Body of pancreas (tissue), 4 donors: Measurements from ENCODE around the gene KCNJ11. TPM values are rescaled to one million over a fixed set of nuclear protein-coding genes. Genes with fewer than 3 reads are reported as not detected.

Experiments used
- ATAC-seq: fragments of 150-250 bp; one replicate; pipeline ENCODE4 v1.9.1; 2016
- DNase-seq, 4 donors: peaks; one replicate each; pipeline ENCODE4 v3.0.0-alpha.2; 2019
- H3K27ac ChIP-seq, 4 donors: fragments of 200-600 bp; sonication (generic); 1 replicate in 3 of 4; 2 replicates in 1 of 4; pipeline versions ENCODE4 v1.5.1 to v1.6.1; 2016 to 2019; ENCODE audit warnings: mild to moderate bottlenecking in 1 of 4, mixed read lengths in 1 of 4, moderate library complexity in 1 of 4
- H3K27me3 ChIP-seq, 2 donors: fragments of 200-600 bp; sonication (generic); one replicate each; pipeline ENCODE4 v1.6.0; 2016; ENCODE audit warnings: mild to moderate bottlenecking in 1 of 2
- H3K36me3 ChIP-seq, 2 donors: fragments of 200-600 bp; sonication (generic); replicated peaks in 1 of 2; 2 replicates each; pipeline ENCODE4 v1.5.1; 2016; ENCODE audit warnings: low read depth in 2 of 2; ENCODE audit not compliant: insufficient read depth in 1 of 2
- H3K4me1 ChIP-seq: fragments of 200-600 bp; sonication (generic); one replicate; pipeline ENCODE4 v1.6.0; 2016
- H3K4me3 ChIP-seq, 2 donors: fragments of 200-600 bp; sonication (generic); 1 replicate in 1 of 2; 2 replicates in 1 of 2; pipeline ENCODE4 v1.5.1; 2016 to 2019
- H3K9me3 ChIP-seq, 3 donors: fragments of 200-600 bp; sonication (generic); 1 replicate in 2 of 3; 2 replicates in 1 of 3; pipeline ENCODE4 v1.5.1; 2016
- POLR2A ChIP-seq, 3 donors: fragments of 450-650 bp; IDR thresholded peaks; one replicate each; pipeline ENCODE4 v1.6.1; 2016; ENCODE audit warnings: antibody characterized with exemption in 3 of 3, mild to moderate bottlenecking in 2 of 3
- WGBS, 2 donors: methylation state at CpG; one replicate each; pipeline ENCODE4 v1.1.5; 2017; 5-methylcytosine and 5-hydroxymethylcytosine counted together
- intact Hi-C: fragments of 100-400 bp; cut with DNase I; formaldehyde crosslinking; loops from one replicate; pipeline ENCODE4 v1.15.1; 2023
- total RNA-seq, 2 donors: library from RNA; depleted of rRNA; stranded (reverse); fragments of >200 nt; gene quantifications; one replicate each; pipeline ENCODE4 v1.1.0, GENCODE V29; 2016
- TF ChIP-seq, protein P1 (sequence below), 7 experiments: fragments of 450-650 bp in 4 of 7; fragments of 200-600 bp in 3 of 7; sonication (generic) in 3 of 7; IDR thresholded peaks; one replicate each; pipeline ENCODE4 v1.5.1; 2016 to 2019; ENCODE audit warnings: antibody characterized with exemption in 7 of 7

The KCNJ11 gene
- total RNA-seq, 2 donors from 2014 or later, result 7.6 to 39.4 TPM

DNA sequence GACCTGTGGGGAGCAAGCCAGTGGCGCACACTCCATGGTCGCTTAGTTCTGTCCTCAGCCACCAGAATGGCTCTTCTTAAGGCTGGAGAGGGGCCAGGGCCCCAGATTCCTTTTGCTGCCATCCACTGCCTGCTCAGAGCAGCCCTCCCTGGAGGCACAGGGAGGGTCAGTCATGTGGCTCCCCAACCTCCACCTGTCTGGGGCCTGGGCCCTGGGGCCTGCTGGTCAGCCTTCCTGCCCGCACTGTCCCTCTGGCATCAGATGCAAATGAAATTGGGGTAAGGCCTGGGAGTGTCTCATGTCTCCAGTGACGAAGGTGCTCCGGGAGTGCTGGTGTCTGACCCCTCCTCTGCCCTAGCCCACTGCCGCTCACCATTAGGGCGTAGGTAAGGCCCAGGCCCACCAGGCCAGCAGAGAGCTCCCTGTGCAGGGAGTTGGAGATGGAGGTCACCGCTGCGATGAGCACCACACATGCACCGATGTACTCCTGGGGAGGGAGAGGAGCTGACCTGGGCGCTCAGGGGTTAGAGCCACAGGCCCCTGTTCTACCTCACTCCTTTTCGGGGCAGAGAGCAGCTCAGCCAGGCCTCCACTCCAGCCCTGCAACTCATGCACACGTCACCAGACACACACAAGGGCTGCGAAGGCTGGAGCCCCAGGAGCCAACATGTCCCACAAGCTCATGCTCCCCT, 9.0 kb upstream of the KCNJ11 start:
- TF ChIP-seq, protein P1, sequence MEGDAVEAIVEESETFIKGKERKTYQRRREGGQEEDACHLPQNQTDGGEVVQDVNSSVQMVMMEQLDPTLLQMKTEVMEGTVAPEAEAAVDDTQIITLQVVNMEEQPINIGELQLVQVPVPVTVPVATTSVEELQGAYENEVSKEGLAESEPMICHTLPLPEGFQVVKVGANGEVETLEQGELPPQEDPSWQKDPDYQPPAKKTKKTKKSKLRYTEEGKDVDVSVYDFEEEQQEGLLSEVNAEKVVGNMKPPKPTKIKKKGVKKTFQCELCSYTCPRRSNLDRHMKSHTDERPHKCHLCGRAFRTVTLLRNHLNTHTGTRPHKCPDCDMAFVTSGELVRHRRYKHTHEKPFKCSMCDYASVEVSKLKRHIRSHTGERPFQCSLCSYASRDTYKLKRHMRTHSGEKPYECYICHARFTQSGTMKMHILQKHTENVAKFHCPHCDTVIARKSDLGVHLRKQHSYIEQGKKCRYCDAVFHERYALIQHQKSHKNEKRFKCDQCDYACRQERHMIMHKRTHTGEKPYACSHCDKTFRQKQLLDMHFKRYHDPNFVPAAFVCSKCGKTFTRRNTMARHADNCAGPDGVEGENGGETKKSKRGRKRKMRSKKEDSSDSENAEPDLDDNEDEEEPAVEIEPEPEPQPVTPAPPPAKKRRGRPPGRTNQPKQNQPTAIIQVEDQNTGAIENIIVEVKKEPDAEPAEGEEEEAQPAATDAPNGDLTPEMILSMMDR (IDR thresholded peaks at IDR 0.05), result no peak
- no peak for TF ChIP-seq POLR2A (IDR thresholded peaks at IDR 0.05)

DNA sequence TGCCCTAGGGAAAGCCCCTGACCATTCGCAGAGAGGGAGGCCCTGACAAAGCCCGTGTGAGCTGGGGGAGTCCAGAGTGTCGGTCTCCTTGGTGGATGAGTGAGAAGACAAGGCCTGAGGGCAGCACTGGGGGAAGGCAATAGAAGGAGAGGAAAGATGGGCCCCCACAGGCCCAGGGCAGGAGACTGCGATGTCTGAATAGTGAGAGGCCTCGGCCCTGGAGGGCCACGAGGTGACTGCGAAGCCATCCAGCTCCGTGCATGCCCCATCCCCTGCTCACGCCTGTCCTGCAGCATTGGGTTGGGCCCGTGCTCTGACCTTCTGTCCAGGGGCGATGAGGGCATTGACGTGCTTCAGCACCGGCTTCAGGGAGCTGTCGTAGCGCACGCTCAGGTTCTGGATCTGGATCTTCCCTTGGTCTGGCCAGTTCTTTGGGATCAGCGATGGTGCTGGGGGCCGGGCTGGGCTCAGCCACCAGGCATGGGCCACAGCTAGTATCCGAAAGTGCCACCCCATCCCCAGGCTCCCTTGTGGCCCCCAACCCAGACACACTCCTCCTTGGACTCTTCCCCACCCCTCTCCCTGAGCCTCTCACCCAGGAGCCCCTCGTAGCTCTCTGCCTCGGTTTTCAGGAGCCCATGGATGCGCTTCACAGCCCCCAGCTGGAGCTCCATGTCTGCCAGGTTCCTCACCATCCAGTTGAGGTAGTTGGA, 8.3 kb upstream of the KCNJ11 start:
- DNase-seq (no peak), ATAC-seq (no peak)
- TF ChIP-seq POLR2A (IDR thresholded peaks at IDR 0.05), result no peak
- TF ChIP-seq, protein P1 (IDR thresholded peaks at IDR 0.05), result no peak
- no peaks in the 10 kb centered on the region for H3K27me3 ChIP-seq
- WGBS, 2 donors, result 86 to 93% methylated on average over 13 to 22 of the region's 22 CpGs
- intact Hi-C loops, result no loop called here
- H3K36me3 ChIP-seq, result no peaks in the 10 kb centered on the region
- H3K4me1 ChIP-seq, result no peaks in the 10 kb centered on the region
- H3K9me3 ChIP-seq, result no peaks in the 10 kb centered on the region
- no peak overlapping the region for H3K27ac ChIP-seq
- no peak overlapping the region for H3K4me3 ChIP-seq

More for the DNA sequence above, 9.0 kb upstream of the KCNJ11 start:
- no peak for DNase-seq
- no peak for ATAC-seq
- 90 to 93% methylated on average over 10 to 11 of the region's 14 CpGs for WGBS, 2 donors
- no peaks in the 10 kb centered on the region for H3K9me3 ChIP-seq
- intact Hi-C loops, result no loop called here
- H3K27ac ChIP-seq, result no peak overlapping the region
- H3K27me3 ChIP-seq, result no peaks in the 10 kb centered on the region
- no peaks in the 10 kb centered on the region for H3K4me1 ChIP-seq
- H3K36me3 ChIP-seq, result no peaks in the 10 kb centered on the region
- H3K4me3 ChIP-seq, result no peak overlapping the region

- TF ChIP-seq, protein P1 (IDR thresholded peaks at IDR 0.05), result no peak
- no peak for TF ChIP-seq POLR2A (IDR thresholded peaks at IDR 0.05)
- Histone ChIP-seq H3K36me3 (no peaks in the 10 kb centered on the region), H3K27me3 (no peaks in the 10 kb centered on the region), H3K27ac (no peak overlapping the region), H3K4me1 (no peaks in the 10 kb centered on the region), H3K4me3 (no peak overlapping the region), H3K9me3 (no peaks in the 10 kb centered on the region)
- 87 to 92% methylated on average over 6 of the region's 6 CpGs for WGBS, 2 donors
- DNase-seq, result no peak
- intact Hi-C loops, result no loop called here
- no peak for ATAC-seq
Observed at GRCh38 chr11:17395978-17396377, 7.5 kb upstream of the KCNJ11 start.

DNA sequence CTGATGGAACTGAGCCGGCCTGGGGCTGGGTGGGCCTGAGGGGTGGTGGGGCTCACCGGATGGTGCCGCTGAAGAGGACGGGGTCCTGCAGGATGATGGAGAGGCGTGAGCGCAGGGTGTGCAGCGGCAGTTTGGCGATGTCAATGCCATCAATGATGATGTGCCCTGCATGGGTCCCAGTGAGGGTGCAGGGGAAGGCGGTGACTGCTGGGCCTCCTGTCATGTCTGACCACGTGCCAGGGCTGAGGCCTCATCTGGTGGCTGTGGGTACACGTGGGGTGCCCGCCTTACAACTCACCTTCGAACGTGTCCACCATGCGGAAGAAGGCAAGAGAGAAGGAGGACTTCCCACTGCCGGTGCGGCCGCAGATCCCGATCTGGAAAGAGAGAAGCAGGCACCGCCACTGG, 7.1 kb upstream of the KCNJ11 start:
- intact Hi-C loops, result no loop called here

More for the DNA sequence above, 7.1 kb upstream of the KCNJ11 start:
- WGBS, 2 donors, result 81 to 88% methylated on average over 14 to 20 of the region's 20 CpGs
- H3K4me3 ChIP-seq, result no peak overlapping the region
- H3K4me1 ChIP-seq, result no peaks in the 10 kb centered on the region
- no peaks in the 10 kb centered on the region for H3K9me3 ChIP-seq
- H3K36me3 ChIP-seq, result no peaks in the 10 kb centered on the region
- no peaks in the 10 kb centered on the region for H3K27me3 ChIP-seq
- ATAC-seq (no peak), DNase-seq (no peak)
- no peak overlapping the region for H3K27ac ChIP-seq
- no peak for TF ChIP-seq POLR2A (IDR thresholded peaks at IDR 0.05)
- TF ChIP-seq, protein P1 (IDR thresholded peaks at IDR 0.05), result no peak
